ENCODE measurements around the gene MCU. TPM values are rescaled to one million over a fixed set of nuclear protein-coding genes. Genes with fewer than 3 reads are reported as not detected.

Gene MCU
- total RNA-seq, 1 experiment from 2014 or later, result 37.2 TPM

- ChIA-PET POLR2A (no interaction called here), CTCF (no interaction called here)
- Mint-ChIP-seq H3K27ac (no peak overlapping the region), H3K27me3 (ENCODE audit: low read depth) (no peaks in the 10 kb centered on the region), H3K36me3 (no peaks in the 10 kb centered on the region), H3K4me1 (peaks cover 27% of the 10 kb centered on the region), H3K9me3 (no peaks in the 10 kb centered on the region), H3K4me3 (no peak overlapping the region)
- TF ChIP-seq, protein P1, sequence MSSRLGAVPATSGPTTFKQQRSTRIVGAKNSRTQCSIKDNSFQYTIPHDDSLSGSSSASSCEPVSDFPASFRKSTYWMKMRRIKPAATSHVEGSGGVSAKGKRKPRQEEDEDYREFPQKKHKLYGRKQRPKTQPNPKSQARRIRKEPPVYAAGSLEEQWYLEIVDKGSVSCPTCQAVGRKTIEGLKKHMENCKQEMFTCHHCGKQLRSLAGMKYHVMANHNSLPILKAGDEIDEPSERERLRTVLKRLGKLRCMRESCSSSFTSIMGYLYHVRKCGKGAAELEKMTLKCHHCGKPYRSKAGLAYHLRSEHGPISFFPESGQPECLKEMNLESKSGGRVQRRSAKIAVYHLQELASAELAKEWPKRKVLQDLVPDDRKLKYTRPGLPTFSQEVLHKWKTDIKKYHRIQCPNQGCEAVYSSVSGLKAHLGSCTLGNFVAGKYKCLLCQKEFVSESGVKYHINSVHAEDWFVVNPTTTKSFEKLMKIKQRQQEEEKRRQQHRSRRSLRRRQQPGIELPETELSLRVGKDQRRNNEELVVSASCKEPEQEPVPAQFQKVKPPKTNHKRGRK (CRISPR knock-in tag; IDR thresholded peaks at IDR 0.05; ENCODE audit: borderline replicate concordance), result no peak
- TF ChIP-seq, protein P2, sequence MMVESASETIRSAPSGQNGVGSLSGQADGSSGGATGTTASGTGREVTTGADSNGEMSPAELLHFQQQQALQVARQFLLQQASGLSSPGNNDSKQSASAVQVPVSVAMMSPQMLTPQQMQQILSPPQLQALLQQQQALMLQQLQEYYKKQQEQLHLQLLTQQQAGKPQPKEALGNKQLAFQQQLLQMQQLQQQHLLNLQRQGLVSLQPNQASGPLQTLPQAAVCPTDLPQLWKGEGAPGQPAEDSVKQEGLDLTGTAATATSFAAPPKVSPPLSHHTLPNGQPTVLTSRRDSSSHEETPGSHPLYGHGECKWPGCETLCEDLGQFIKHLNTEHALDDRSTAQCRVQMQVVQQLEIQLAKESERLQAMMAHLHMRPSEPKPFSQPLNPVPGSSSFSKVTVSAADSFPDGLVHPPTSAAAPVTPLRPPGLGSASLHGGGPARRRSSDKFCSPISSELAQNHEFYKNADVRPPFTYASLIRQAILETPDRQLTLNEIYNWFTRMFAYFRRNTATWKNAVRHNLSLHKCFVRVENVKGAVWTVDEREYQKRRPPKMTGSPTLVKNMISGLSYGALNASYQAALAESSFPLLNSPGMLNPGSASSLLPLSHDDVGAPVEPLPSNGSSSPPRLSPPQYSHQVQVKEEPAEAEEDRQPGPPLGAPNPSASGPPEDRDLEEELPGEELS (CRISPR knock-in tag; IDR thresholded peaks at IDR 0.05), result no peak
- TF ChIP-seq ZNF396 (CRISPR knock-in tag; IDR thresholded peaks at IDR 0.05; ENCODE audit: borderline replicate concordance) (no peak), FOXK1 (CRISPR knock-in tag; IDR thresholded peaks at IDR 0.05) (no peak), TP53 (CRISPR knock-in tag; IDR thresholded peaks at IDR 0.05) (no peak), MXD4 (CRISPR knock-in tag; IDR thresholded peaks at IDR 0.05; ENCODE audit: borderline replicate concordance) (no peak), CREM (CRISPR knock-in tag; IDR thresholded peaks at IDR 0.05) (no peak), ERG (CRISPR knock-in tag; IDR thresholded peaks at IDR 0.05) (no peak), HMGA2 (CRISPR knock-in tag; IDR thresholded peaks at IDR 0.05) (no peak), NR3C1 (CRISPR knock-in tag; conservative IDR thresholded peaks at IDR 0.05; ENCODE audit: low read depth) (no peak), GTF2I (CRISPR knock-in tag; conservative IDR thresholded peaks at IDR 0.05) (no peak), IRF2 (CRISPR knock-in tag; IDR thresholded peaks at IDR 0.05; ENCODE audit: borderline replicate concordance, low read depth) (no peak), E2F5 (CRISPR knock-in tag; IDR thresholded peaks at IDR 0.05) (no peak)
- TF ChIP-seq, protein P3, sequence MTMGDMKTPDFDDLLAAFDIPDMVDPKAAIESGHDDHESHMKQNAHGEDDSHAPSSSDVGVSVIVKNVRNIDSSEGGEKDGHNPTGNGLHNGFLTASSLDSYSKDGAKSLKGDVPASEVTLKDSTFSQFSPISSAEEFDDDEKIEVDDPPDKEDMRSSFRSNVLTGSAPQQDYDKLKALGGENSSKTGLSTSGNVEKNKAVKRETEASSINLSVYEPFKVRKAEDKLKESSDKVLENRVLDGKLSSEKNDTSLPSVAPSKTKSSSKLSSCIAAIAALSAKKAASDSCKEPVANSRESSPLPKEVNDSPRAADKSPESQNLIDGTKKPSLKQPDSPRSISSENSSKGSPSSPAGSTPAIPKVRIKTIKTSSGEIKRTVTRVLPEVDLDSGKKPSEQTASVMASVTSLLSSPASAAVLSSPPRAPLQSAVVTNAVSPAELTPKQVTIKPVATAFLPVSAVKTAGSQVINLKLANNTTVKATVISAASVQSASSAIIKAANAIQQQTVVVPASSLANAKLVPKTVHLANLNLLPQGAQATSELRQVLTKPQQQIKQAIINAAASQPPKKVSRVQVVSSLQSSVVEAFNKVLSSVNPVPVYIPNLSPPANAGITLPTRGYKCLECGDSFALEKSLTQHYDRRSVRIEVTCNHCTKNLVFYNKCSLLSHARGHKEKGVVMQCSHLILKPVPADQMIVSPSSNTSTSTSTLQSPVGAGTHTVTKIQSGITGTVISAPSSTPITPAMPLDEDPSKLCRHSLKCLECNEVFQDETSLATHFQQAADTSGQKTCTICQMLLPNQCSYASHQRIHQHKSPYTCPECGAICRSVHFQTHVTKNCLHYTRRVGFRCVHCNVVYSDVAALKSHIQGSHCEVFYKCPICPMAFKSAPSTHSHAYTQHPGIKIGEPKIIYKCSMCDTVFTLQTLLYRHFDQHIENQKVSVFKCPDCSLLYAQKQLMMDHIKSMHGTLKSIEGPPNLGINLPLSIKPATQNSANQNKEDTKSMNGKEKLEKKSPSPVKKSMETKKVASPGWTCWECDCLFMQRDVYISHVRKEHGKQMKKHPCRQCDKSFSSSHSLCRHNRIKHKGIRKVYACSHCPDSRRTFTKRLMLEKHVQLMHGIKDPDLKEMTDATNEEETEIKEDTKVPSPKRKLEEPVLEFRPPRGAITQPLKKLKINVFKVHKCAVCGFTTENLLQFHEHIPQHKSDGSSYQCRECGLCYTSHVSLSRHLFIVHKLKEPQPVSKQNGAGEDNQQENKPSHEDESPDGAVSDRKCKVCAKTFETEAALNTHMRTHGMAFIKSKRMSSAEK (CRISPR knock-in tag; IDR thresholded peaks at IDR 0.05; ENCODE audit: borderline replicate concordance), result no peak
- TF ChIP-seq, protein P4, sequence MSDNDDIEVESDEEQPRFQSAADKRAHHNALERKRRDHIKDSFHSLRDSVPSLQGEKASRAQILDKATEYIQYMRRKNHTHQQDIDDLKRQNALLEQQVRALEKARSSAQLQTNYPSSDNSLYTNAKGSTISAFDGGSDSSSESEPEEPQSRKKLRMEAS (CRISPR knock-in tag; IDR thresholded peaks at IDR 0.05), result no peak
- no peak for ATAC-seq
- no peak for DNase-seq (ENCODE audit: low spot score)
Observed at GRCh38 chr10:72733989-72734388, 42.0 kb downstream of the MCU start.
